GM19324 (cell line): ENCODE results near the gene PNMA1.
A peak's percentile ranks its signal among the peaks of the same experiment; 100 is the strongest.

Experiments
- ATAC-seq: cut with Tn5 transposase; IDR thresholded peaks from one replicate; pipeline ENCODE4 v1.9.1; 2021; ENCODE audit warnings: mild to moderate bottlenecking, moderate library complexity; ENCODE audit not compliant: unreplicated experiment, low FRiP score

The PNMA1 gene, protein sequence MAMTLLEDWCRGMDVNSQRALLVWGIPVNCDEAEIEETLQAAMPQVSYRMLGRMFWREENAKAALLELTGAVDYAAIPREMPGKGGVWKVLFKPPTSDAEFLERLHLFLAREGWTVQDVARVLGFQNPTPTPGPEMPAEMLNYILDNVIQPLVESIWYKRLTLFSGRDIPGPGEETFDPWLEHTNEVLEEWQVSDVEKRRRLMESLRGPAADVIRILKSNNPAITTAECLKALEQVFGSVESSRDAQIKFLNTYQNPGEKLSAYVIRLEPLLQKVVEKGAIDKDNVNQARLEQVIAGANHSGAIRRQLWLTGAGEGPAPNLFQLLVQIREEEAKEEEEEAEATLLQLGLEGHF

DNA sequence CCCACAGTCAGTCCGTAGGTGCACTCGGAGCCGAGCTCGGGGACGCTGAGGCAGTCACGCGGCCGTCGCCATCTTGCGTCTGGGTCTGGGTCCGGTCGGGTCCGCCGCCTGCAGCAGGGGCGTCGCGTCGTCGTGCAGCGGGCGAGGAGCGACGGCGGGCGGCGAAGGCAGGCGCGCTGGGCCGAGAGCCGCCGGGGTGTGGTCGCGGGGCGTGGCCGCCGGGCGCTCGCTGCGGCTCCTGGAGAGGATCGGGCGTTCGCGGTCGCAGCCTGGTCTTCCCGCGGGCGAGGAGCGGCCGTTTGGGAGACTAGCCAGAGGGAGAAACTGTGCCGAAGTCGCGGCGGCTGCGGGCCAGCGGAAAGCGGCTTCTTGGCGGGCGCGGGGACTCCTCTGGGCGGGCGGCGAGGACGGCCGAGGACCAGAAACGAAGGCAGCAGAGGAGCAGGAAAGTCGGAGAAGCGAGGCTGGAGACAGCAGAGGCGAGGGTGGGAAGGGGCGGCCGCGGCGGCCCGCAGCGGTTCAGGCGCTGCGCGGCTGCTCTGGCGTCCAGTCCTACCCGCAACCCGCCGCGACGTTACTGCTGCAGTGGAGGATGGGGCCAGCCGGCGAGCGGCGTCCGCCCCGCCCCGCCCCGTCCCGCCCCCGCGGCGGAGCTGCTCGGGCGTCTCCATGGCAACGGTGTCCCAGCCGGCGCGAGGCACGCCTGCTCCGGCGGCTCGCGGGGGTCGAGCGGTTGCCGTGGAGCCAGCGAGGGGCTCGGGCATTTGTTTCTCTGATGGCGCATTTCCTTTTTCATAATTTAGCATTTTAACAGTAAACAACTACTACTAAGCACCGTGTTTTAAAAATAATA is at the start of gene PNMA1:
Gene PNMA1 (minus strand): TSS at position 582 of the 853 bp plus-strand sequence. CDS start 745 bp downstream, outside the sequence.
- ATAC-seq, result peak; percentile 78

DNA sequence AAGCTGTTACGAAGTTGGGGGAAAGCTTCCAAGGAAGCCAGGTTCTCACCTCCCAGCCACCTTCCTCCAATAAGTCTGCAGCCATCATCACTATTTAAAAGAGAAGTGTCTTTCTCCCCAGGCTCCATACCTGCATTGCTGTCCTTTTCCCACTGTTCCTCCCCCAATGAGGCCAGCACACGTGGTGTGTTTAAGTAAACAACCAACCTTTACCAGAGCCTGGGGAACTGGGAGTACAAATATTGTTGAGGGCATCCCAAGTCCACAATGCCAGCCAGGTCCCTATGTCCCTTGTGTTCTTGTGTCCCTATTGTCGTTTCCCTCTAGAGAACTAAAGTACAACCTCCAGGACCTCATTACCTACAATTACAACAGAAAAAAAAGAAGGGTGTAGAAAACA is 49.2 kb upstream of the PNMA1 start:
- no peak for ATAC-seq

DNA sequence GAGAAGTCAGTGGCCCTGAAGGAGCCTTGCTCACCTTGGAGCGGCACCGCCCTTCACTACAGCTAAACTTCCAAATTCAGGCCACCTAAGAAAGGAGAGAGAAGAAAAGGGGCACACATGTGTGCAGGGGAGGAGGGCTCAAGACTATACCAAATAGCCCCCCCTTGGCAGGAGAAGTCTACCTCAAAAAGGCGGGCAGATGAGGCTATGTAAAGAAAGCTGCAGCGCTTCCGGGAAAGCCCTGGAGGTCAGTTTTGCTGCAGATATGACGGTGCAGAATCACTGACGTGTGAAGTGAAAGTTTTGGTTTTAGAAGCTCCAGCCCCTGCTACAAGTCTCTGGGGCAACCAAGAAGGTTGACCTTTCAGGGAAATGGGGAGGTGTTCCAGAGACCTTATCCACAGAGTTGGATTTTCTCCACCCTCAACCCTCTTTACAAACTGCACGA is 48.2 kb upstream of the PNMA1 start:
- no peak for ATAC-seq

DNA sequence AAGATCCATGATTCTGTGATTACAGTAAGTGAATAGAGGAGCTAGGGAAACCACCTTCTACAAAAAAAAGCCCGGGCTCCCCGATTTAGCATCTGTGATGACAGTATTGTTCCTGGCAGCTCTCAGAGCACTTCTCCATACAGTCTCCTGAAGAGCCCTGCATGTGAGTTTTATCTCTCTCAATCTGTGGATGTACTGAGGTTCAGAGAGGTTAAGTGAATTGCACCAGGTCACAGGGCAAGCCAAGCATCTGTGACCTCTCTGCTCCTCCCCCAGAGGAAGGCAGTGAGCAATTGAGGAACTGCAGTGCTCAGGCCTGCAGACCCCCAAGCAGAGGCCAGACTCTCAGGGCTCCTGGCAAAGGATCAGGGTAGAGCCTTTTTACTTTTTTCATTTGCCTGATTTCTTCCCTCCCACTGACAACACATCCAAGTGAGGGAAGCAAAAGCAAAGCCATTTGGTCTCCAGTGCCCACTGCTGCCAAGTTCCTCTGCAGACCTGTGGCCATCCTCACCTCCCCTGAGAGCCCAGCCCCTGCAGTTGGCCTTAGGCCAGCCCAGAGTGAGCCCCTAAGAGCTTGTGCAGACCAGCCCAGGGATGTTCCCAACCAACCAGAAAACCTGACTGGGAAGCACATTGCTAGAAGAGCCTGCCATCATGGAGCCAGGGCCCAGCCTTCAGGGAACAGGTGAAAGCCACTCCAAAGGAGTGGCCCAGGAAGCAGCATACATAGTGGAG is 47.6 kb upstream of the PNMA1 start:
- ATAC-seq, result no peak

DNA sequence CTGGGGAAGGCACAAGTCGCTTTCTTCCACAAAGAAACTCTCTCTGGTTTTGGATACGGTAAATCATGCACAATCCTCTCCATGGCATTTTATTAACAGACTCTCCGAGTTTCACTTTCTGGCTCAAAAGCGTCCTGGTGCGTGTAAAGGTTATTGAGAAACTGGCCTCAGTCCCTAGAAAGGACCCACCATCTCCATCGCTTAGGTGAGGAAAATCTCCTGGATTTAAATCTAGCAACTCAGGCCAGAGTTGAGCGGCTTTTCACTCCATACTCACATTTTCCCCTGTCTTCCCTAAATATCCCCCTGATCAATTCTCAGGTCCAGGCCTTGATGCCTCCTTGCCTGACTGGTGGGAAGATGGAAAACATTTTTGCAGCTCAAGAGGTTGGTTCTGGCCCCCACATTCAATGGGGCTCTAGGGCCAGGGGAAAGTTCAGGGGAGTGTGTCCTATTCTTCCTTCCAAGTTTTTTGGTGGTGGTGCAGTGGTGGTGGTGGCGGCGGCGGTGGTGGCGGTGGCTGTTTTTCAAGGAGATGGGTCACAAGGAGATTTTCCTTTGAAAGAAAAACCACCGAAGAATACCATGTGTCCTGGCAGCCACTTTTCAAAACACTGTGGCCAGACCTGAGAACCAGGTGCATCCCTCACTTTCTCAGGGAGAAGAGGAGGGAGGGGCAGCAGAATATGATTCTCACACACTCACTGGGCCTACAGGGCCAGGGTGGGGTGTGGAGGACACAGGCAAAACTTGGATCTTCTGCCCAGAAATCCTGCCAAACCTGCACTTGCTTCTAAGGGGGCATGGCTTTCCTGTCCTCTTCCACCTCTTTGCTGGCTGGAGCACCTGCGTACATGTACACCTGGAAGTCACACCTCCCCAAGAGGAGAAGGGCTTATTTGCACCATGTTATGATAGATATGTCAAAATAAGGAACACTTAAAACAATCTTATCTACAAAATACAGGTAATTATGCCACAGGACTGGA is 46.7 kb upstream of the PNMA1 start:
- ATAC-seq, result peak; percentile 1

DNA sequence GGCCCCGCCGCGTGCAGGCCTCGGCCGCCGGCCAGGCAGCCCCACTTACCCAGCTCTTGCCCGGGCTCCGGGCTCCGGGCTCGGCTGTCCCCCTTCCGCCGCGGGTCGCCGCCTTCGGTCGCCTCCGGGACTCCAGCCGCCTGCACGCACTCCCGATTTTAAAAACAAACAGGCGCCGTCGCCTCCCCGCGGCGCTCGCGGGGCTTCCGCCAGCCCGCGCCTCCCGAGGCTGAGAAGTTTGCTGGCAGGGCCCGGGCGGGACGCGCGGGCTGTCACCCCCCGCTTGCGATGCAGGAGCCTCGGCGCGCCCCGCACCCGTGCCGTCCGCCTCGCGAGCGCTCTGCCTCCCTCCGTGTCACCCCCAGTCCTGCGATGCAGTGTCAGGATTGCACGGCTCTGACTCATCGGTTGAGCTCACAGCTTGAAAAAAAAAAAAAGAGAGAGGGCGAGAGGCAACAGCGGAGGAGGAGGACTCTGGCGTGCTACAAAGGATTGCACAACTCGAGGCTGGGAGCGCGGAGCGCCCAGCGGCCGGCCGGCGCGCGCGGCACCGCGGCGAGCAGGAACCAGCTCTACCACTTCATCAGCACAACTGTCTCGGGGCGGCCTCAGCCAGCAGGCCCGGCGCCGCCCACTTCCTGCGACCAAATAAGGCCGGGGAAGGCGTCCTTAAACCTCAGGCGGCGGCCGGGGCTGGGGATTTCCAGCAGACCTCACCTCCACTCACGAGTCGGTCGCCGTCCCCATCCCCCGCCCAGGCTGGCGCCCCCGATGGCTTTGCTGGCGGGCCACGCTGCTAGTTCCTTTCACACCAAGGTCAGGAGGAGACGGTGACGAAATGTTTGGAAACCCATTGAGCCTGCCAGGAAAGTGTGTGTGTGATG is 45.8 kb upstream of the PNMA1 start:
- peak; percentile 54 for ATAC-seq

DNA sequence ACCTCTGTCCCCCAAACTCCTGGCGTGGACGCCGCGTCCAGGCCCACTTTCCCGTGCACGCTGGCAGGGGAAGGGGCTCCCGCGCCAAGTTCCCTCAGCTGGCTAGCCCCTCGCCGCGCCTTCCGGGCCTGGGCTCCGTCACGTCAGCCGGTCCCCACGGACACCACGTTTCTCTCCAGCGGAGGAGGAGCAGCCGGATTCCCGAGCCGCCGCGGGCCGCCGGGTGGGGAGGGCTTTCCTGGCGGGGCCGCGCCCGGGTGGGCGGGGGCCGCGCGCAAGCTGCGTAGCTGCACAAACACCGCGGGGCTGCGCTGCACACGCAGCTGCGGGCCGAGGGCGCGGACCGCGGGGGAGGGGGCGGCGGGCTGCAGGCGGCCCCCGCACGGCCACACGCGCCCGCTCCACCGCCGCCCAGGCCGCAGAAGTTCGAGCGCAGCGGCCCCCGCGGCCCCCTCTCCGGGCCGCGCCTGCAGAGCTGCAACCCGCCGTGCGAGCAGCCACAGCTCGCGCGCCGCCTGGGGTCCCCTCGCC is 45.1 kb upstream of the PNMA1 start:
- peak; percentile 6 for ATAC-seq

DNA sequence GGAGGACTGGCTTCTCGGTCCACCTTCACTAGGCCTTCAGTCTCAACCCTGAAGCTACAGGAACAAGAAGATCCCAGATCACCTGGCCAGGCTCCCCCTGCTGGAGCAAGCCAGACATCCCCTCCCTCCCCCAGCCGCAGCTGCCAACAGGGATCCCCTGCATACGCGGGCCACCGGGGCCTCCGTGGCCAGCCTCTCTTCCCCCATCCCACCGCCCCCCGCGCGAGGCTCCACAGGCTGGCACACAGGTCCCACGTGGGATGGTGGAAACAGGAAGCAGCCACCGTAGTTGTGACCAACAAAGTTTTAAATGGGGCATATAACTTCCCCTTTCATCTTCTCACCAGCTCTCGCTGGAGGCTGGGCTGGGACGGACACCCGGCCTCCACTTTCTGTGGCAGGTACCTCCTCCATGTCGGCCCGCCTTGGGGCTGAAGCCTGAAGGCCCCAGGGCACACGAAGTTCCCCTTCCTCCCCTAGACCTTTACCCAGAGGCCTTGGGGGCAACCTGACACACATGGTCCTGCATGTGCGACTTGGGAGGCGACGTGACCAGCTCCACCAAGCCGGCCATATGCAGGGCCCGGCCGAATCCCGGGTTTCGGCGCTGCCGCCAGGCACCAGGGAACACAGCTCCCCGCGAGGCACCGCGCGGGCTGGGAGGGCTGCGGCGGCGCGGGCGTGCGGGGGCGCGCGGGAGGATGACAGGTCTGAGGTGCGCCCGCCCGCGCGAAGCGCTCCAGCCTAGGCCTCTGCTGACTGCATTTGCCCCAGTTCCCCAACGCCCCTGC is 44.4 kb upstream of the PNMA1 start:
- no peak for ATAC-seq

DNA sequence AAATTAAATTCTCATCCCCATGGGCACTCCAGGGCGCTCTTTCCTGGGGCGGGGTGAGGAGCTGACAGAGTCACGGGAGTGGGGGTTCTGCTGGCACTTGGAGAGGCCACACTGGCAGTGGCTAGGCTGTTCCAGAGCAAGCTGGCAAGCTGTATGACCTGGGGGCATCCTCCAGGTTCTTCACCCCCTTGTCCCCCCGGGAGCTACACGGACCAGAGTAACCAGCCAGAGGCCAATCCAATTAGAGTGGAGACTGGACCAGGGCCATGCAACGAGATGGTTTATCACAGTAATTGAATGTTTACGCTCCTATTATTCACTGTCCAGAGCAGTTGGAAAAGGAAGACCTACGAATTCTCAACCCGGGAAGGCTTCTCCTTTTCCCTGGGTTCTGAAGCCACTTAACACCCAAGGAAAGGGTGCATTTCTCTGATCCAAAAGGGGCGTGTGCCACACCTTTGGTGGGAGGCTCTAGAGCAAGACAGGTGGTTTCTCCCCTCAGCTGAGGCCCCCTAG is 43.8 kb upstream of the PNMA1 start:
- ATAC-seq, result no peak

DNA sequence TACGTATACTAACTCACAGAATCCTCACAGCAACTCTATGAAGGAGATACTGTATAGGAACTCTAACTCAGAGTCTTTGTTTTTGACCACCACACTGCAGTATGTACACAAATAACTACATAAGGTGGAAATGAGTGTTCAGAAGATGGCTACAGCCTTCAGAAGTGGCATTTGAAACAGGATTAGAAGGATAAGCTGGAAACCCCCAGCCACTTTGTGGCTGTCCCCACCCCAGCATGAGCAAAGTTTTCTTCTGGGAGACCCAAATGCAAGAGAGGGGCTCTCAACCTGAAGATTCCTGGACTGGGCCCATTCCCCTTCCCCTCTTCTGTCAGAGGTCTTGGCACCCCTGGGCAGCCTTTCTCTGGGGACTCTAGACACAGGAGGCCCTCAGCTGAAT is 43.2 kb upstream of the PNMA1 start:
- ATAC-seq, result no peak

DNA sequence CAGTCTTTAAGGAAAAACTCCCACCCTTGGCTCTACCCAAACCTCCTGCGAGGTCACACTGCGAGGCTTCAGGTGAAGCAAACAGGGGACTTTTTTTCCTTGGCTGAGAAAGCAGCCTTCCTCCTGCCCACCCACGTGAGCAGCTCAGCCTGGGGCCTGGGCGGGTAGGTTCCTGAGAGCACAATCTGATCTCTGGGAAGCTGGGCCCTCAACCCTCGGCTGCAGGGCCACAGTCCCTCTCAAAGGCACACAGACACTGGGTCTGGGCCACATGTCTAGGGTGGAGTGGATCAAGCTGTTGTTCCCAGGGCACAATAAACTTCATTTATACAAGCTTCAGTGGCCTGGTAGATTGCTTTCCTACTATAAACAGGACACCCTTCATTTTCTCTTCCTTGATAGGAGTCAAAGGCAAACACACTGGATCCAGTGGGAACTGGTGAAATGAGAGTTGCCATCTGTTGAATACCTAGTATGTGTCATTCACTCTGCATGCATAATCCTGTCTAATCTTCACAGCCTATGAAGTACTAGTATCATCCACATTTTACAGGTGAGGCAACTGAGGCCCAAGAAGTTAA is 41.3 kb upstream of the PNMA1 start:
- ATAC-seq, result no peak

DNA sequence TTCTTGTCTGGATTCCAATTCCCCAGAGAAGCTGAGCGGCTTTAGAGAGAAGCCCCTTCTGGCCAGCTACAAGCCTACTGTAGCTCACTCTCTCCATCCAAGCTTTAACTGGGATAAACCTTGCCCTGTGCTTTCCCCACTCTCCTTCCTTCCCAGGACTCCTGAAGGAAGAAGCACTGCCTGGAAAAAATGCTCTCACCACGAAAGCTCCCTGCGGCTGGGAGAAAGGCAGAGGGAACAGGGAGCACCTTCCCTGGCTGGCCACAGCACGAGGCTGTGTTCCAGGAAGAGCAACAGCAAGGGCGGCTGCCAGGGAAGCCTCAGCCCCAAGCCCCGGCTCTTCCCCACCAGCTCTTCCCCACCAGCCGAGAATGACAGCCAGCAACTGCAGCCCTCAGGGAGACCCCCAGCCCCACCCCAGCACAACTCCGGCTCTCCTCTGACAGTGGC is 40.8 kb upstream of the PNMA1 start:
- ATAC-seq, result no peak

DNA sequence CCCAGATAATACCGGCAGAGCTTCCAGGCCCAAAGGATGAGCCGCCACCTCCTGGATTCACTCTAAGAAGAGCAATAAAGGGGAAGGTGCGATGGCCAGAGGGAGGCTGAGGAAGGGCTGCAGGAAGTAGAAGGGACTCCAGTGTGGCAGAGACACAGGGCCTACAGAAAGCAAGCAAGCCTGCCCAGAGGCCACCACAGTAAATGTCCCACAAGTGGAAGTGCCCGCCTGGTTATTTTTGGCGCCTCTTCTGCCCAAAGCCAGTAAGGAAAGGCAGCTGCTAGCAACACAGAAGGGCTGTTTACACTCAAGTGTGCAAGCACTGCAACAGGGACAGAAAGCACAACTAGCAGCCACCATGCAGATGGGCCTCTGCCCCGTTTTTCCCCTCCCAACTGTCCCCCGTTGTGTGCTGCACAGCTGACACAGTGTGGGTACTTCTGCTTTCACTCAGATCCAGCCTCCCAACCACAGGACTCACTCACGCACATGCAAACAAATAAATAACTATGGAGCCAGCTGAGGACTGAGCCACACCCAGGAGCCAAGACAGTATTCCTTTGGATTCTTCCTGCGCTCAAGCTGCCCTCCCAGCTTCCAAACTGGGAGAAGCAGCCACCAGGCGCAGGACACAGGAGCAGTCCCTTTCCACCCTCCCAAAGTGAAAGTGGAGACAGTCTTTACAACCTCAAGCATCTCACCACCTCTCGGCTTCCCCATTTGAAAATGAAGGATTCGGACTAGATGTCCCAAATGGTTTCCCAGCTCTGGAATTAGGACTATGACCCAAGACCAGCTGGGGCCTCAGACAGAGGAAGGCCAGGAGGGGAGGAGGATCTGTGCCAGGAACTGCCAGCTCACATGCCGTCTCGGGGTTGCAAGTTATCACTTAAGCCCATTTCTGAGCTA is 40.0 kb upstream of the PNMA1 start:
- no peak for ATAC-seq

DNA sequence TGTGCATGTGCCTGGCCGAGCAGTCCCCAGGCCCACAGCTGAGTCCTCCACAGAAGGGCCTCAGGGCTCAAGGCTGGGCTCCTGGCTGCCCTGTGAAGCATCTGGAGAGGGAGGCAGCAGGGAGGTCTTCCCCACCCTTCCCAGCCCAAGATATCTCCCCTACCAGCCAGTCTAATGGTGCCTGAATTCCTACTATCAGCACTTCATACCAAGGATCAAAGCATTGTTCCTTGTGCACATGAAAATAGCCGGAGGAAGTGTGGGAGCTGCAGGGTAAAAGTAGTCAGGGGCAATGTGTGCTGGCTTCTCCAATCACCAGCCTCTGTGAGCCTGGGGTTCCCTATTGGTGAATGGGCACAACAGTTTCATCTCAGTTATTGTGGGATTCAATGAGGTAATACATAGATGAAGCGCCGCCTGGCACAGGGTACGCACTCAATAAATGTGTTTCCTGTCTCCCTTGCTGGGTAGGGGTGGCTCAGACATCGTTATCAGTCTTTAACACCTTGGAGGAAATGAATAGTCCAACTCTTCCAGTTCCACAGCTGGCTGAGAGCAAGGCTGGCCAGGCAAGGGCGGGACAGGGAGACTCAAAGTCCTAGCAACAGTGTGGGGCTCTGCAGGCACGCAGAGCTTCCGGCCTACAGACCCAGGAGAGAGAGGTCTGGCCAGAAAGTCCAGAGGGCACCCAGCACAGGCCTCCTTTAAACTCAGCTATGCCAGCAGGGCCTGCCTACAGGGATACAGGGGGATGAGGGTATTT is 39.1 kb upstream of the PNMA1 start:
- ATAC-seq, result no peak

DNA sequence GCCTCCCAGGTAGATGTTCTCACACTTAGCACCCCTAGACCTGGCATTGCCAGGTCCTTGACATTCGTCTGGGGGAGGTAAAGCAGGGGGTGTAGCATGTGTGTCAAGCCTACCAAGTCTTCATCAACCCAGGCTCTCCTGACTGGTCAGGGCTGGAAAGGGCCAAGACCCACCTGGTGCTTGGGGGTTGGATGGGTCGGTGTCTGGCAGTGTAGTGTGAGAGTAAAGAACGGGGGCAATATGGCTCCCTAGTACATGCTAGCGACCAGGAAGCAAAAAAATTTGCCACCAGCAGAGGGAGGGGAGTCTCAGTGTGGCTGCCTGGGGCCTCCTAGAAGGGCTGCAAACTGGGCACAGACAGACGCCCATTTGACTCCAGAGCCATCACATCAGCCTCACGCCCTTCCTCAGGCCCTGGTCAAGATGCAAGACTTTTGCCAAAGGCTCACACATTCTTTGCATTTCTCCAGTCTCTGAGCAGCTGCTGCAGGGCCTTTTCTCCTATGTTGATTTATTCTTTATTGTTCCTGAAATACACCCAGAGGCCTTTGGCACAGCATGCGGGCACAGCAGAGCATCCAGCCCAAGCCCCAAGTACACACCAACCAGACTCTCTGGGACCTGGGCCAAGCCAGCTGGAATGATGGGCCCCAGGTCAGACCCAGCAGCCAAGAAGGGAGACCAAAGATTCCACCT is 38.3 kb upstream of the PNMA1 start:
- ATAC-seq, result no peak
